Measurements from ENCODE around the gene CDK14.

DNA sequence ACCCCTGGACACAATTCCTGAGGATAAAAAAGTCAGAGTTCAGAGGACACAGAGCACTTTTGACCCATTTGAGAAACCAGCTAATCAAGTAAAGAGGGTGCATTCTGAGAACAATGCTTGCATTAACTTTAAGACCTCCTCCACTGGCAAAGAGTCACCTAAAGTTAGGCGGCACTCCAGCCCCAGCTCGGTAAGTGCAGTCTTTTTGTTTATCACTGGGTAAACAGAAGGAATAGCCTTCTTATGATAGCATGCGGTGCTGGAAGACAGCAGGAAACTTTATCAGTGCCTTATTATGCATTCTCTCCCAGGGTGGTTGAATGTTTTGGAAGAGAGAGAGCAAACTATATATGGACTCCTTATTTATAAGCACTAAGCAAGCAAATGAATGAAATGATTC, 130.5 kb downstream of the CDK14 start:
- TF ChIP-seq, protein P1, sequence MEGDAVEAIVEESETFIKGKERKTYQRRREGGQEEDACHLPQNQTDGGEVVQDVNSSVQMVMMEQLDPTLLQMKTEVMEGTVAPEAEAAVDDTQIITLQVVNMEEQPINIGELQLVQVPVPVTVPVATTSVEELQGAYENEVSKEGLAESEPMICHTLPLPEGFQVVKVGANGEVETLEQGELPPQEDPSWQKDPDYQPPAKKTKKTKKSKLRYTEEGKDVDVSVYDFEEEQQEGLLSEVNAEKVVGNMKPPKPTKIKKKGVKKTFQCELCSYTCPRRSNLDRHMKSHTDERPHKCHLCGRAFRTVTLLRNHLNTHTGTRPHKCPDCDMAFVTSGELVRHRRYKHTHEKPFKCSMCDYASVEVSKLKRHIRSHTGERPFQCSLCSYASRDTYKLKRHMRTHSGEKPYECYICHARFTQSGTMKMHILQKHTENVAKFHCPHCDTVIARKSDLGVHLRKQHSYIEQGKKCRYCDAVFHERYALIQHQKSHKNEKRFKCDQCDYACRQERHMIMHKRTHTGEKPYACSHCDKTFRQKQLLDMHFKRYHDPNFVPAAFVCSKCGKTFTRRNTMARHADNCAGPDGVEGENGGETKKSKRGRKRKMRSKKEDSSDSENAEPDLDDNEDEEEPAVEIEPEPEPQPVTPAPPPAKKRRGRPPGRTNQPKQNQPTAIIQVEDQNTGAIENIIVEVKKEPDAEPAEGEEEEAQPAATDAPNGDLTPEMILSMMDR (IDR thresholded peaks at IDR 0.05) = no peak
- TF ChIP-seq POLR2A (IDR thresholded peaks at IDR 0.05) (no peak), POLR2AphosphoS5 (IDR thresholded peaks at IDR 0.05) (no peak)
